GM06990 (cell line): ENCODE results near the gene GRM3.
"Not testable (repeated sequence)": the region's sequence is repeated elsewhere in the genome, so short reads cannot be mapped to it uniquely, and the experiment has no call there.

Experiments used
- DNase-seq: peaks from one replicate; pipeline ENCODE4 v3.0.0-alpha.2; 2011; ENCODE audit not compliant: insufficient read length; ENCODE audit errors: extremely low read depth
- H3K27me3 ChIP-seq: replicated peaks from 2 replicates; pipeline ENCODE4 v1.6.0; 2011; ENCODE audit warnings: low read length; ENCODE audit not compliant: control insufficient read depth, insufficient read depth
- H3K36me3 ChIP-seq: 2 replicates; pipeline ENCODE4 v1.5.1; 2011; ENCODE audit warnings: low read length; ENCODE audit not compliant: control insufficient read depth, insufficient read depth
- H3K4me3 ChIP-seq: replicated peaks from 2 replicates; pipeline ENCODE4 v1.5.1; 2011; ENCODE audit warnings: low read depth, mild to moderate bottlenecking, control low read depth, low read length
- TF ChIP-seq, protein P1 (sequence below): IDR thresholded peaks from 2 replicates; pipeline ENCODE4 v1.5.1; 2011; ENCODE audit warnings: low read length, control low read depth, mild to moderate bottlenecking, inconsistent platforms; ENCODE audit not compliant: insufficient read depth, poor library complexity, severe bottlenecking

Gene GRM3

DNA sequence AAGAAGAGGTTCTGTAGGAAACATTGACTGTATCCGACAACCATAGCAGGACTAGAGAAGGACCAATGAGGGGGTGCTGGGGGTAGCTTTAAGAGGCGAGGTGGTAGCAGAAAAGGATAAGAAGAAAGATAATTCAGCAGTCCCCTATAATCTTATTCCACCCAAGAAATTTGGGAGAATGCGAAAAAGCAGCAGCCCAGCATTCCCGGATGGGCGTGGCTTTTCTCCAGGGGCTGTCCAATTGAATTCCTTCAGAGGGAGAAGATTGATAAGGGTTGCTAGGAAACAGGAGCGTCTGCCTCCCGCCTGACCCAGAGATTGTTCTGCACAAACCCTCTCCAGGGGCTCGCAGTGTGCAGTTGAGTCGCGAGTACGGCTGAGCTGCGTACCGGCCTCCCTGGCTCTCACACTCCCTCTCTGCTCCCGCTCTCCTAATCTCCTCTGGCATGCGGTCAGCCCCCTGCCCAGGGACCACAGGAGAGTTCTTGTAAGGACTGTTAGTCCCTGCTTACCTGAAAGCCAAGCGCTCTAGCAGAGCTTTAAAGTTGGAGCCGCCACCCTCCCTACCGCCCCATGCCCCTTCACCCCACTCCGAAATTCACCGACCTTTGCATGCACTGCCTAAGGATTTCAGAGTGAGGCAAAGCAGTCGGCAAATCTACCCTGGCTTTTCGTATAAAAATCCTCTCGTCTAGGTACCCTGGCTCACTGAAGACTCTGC lies at the start of gene GRM3:
GRM3 (plus strand) TSS at position 349 of the 721 bp plus-strand sequence. CDS start 121,237 bp downstream, outside the sequence.
- DNase-seq = no peak
- H3K27me3 ChIP-seq = peaks cover 2% of the 10 kb centered on the region
- TF ChIP-seq, protein P1, sequence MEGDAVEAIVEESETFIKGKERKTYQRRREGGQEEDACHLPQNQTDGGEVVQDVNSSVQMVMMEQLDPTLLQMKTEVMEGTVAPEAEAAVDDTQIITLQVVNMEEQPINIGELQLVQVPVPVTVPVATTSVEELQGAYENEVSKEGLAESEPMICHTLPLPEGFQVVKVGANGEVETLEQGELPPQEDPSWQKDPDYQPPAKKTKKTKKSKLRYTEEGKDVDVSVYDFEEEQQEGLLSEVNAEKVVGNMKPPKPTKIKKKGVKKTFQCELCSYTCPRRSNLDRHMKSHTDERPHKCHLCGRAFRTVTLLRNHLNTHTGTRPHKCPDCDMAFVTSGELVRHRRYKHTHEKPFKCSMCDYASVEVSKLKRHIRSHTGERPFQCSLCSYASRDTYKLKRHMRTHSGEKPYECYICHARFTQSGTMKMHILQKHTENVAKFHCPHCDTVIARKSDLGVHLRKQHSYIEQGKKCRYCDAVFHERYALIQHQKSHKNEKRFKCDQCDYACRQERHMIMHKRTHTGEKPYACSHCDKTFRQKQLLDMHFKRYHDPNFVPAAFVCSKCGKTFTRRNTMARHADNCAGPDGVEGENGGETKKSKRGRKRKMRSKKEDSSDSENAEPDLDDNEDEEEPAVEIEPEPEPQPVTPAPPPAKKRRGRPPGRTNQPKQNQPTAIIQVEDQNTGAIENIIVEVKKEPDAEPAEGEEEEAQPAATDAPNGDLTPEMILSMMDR = no peak
- H3K4me3 ChIP-seq = no peak within 1 kb of the TSS
- H3K36me3 ChIP-seq = no peaks in the 10 kb centered on the region

- H3K27me3 ChIP-seq = no peaks in the 10 kb centered on the region
- TF ChIP-seq, protein P1 = peak; percentile 63
- H3K4me3 ChIP-seq = no peak overlapping the region
- H3K36me3 ChIP-seq = no peaks in the 10 kb centered on the region
- DNase-seq = peak; percentile 36
Observed at GRCh38 chr7:86598311-86598710, 45.4 kb upstream of the GRM3 start.

- TF ChIP-seq, protein P1 = no peak
- H3K4me3 ChIP-seq = no peak overlapping the region
- DNase-seq = no peak
Observed at GRCh38 chr7:86598721-86599120, 45.0 kb upstream of the GRM3 start.

GRCh38 chr7:86600506-86601290 lies 43.0 kb upstream of the GRM3 start:
- no peaks in the 10 kb centered on the region for H3K36me3 ChIP-seq
- TF ChIP-seq, protein P1 = no peak
- DNase-seq = no peak

More at GRCh38 chr7:86598721-86599120, 45.0 kb upstream of the GRM3 start:
- H3K27me3 ChIP-seq = no peaks in the 10 kb centered on the region
- H3K36me3 ChIP-seq = no peaks in the 10 kb centered on the region

DNA sequence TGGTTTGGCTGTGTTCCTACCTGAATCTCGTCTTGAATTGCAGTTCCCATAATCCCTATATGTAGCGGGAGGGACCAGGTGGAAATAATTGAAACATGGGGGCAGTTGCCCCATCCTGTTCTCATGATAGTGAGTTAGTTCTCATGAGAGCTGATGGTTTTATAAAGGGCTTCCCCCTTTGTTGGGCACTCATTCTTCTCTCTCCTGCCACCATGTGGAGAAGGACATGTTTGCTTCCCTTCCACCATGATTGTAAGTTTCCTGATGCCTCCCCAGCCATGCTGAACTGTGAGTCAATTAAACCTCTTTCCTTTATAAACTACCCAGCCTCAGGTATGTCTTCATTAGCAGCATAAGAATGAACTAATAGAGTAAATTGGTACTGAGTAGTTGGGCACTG lies 28.0 kb upstream of the GRM3 start:
- not testable (repeated sequence) for H3K4me3 ChIP-seq, H3K27me3 ChIP-seq, H3K36me3 ChIP-seq, DNase-seq
- TF ChIP-seq, protein P1 = peak; percentile 27

More at GRCh38 chr7:86600506-86601290, 43.0 kb upstream of the GRM3 start:
- Histone ChIP-seq H3K4me3 (no peak overlapping the region), H3K27me3 (no peaks in the 10 kb centered on the region)
